Measurements from ENCODE around the gene CD33. TPM values are rescaled to one million over a fixed set of nuclear protein-coding genes. Genes with fewer than 3 reads are reported as not detected.

Gene CD33
- total and polyA plus RNA-seq, 9 of the 15 experiments (the other 6 are each of a cell fraction or from before 2014, with no cell fraction given), result 36.1 to 88.6 (median 49.6) TPM

DNA sequence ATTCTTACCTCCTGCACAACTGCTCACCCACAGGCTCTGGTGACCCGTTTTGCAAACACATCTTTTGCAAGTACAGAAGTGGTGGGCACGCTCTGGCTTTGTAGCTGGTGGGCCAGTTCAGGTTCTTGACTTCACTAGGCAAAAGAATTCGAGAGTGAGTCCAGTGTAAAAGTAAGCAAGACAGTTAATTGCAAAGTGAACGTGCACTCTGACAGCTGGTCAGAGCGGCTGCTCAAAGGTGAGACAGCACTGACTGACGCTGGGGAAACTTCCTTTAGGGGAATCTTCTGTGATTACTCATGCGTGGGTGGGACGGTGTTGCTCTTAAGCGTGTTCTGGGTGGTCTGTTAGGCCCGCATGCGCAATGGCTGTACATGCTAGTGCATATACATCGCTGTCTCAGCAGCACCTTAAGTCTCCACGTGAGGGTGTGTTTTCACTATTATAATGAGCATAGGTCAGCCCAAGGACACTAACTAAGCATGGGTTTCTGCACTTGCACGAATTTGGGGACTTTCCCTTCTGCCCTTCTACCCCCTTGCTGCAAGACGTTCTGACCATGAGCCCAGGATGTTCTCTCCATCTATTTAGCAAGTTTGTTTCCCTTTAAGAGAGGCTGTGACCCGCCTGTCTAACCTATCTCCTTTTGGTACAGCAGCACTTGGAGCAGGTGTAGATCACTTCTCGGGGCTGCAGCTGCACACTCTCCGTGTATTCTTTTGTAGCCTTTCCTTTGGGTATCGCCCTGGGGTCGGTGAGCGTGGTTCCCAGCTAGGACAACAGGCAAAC is 30.2 kb upstream of the CD33 start:
- peak; percentile 100 for FAIRE-seq
- TF ChIP-seq, protein P1, sequence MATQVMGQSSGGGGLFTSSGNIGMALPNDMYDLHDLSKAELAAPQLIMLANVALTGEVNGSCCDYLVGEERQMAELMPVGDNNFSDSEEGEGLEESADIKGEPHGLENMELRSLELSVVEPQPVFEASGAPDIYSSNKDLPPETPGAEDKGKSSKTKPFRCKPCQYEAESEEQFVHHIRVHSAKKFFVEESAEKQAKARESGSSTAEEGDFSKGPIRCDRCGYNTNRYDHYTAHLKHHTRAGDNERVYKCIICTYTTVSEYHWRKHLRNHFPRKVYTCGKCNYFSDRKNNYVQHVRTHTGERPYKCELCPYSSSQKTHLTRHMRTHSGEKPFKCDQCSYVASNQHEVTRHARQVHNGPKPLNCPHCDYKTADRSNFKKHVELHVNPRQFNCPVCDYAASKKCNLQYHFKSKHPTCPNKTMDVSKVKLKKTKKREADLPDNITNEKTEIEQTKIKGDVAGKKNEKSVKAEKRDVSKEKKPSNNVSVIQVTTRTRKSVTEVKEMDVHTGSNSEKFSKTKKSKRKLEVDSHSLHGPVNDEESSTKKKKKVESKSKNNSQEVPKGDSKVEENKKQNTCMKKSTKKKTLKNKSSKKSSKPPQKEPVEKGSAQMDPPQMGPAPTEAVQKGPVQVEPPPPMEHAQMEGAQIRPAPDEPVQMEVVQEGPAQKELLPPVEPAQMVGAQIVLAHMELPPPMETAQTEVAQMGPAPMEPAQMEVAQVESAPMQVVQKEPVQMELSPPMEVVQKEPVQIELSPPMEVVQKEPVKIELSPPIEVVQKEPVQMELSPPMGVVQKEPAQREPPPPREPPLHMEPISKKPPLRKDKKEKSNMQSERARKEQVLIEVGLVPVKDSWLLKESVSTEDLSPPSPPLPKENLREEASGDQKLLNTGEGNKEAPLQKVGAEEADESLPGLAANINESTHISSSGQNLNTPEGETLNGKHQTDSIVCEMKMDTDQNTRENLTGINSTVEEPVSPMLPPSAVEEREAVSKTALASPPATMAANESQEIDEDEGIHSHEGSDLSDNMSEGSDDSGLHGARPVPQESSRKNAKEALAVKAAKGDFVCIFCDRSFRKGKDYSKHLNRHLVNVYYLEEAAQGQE (IDR thresholded peaks at IDR 0.05; ENCODE audit: borderline replicate concordance), result peak; percentile 52; the same call in 1 of the 2 replicates
- TF ChIP-seq, protein P1 (CRISPR knock-in tag; IDR thresholded peaks at IDR 0.05; ENCODE audit: low read depth), result no peak
- no peak for TF ChIP-seq RBM22 (IDR thresholded peaks at IDR 0.05; ENCODE audit: low read depth, low read length, poor library complexity, severe bottlenecking)
- no peak for TF ChIP-seq SMC3 (conservative IDR thresholded peaks at IDR 0.05; ENCODE audit: insufficient read depth, low read depth, low read length)
- no peak for TF ChIP-seq SAP30 (IDR thresholded peaks at IDR 0.05; ENCODE audit: borderline replicate concordance, insufficient read depth, low read depth, low read length, poor library complexity, severe bottlenecking)
- TF ChIP-seq CHD2 (IDR thresholded peaks at IDR 0.05; ENCODE audit: low read depth, low read length), result no peak
- TF ChIP-seq RUNX1 (IDR thresholded peaks at IDR 0.05; ENCODE audit: low read depth), result no peak
- no peak for TF ChIP-seq CBX5 (IDR thresholded peaks at IDR 0.05; ENCODE audit: borderline replicate concordance, low read depth)
- TF ChIP-seq, protein P2, sequence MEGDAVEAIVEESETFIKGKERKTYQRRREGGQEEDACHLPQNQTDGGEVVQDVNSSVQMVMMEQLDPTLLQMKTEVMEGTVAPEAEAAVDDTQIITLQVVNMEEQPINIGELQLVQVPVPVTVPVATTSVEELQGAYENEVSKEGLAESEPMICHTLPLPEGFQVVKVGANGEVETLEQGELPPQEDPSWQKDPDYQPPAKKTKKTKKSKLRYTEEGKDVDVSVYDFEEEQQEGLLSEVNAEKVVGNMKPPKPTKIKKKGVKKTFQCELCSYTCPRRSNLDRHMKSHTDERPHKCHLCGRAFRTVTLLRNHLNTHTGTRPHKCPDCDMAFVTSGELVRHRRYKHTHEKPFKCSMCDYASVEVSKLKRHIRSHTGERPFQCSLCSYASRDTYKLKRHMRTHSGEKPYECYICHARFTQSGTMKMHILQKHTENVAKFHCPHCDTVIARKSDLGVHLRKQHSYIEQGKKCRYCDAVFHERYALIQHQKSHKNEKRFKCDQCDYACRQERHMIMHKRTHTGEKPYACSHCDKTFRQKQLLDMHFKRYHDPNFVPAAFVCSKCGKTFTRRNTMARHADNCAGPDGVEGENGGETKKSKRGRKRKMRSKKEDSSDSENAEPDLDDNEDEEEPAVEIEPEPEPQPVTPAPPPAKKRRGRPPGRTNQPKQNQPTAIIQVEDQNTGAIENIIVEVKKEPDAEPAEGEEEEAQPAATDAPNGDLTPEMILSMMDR (IDR thresholded peaks at IDR 0.05 in 2 of 3, conservative IDR thresholded peaks at IDR 0.05 in 1 of 3; ENCODE audit: insufficient read depth in 2 of 3, low read depth in 1 of 3, low read length in 3 of 3), result peak in 2 of 3 experiments; percentile 25 to 28; a peak in 1 of 6 replicates

More for the DNA sequence above, 30.2 kb upstream of the CD33 start:
- DNase-seq (ENCODE audit: extremely low read depth in 1 of 4, low spot score in 3 of 4) (peak in 1 of 4 experiments; percentile 45), ATAC-seq (peak; percentile 86)
- H3K27me3 ChIP-seq (ENCODE audit: control insufficient read depth in 2 of 2, insufficient read depth in 2 of 2, low read length in 2 of 2), result peaks cover 10 to 58% of the 10 kb centered on the region in 2 experiments; a peak in 3 of 5 replicates
- H3K4me2 ChIP-seq (ENCODE audit: insufficient read depth, low read length), result peak overlapping the region; percentile 58
- POLR2A ChIA-PET, result no interaction called here
- intact Hi-C loops (cut with micrococcal nuclease), result loop anchor here (2.0 kb wide), 1 partner anchor 64 kb away; no protein-coding TSS in a partner anchor
- no peaks in the 10 kb centered on the region for H3K36me3 ChIP-seq (ENCODE audit: control insufficient read depth, insufficient read depth, low read length)
- peaks cover 4 to 11% of the 10 kb centered on the region in 2 experiments; a peak in 3 of 5 replicates for H3K4me1 ChIP-seq (replicated peaks in 1 of 2; ENCODE audit: control insufficient read depth in 2 of 2, insufficient read depth in 2 of 2, low read length in 2 of 2)
- H3K9me1 ChIP-seq (ENCODE audit: control insufficient read depth, insufficient read depth, low read length), result no peaks in the 10 kb centered on the region
- peak overlapping the region; percentile 53; the same call in 1 of the 2 replicates for H2AFZ ChIP-seq (ENCODE audit: low read depth, low read length)
- H3K27ac ChIP-seq (ENCODE audit: extremely low read depth, low read depth, low read length), result no peak overlapping the region
- H3K9ac ChIP-seq (ENCODE audit: insufficient read depth in 1 of 2, low read depth in 2 of 2, low read length in 2 of 2), result 0 out of 4 replicates have a peak overlapping the region, but pooled peaks of 1 of the 2 experiments have one; percentile 7
- in situ Hi-C loops (cut with MboI), result no loop called here
- no peaks in the 10 kb centered on the region for H3K9me3 ChIP-seq (replicated peaks; ENCODE audit: control insufficient read depth, insufficient read depth, low read depth, low read length)
- no TSS peak for BruUV-seq (replicated peaks)
- no peaks in the 10 kb centered on the region for H3K79me2 ChIP-seq (ENCODE audit: control insufficient read depth, insufficient read depth, low read length)
- H3K4me3 ChIP-seq, result no peak overlapping the region
- CTCF ChIA-PET (ENCODE audit: low intra/inter-chr PET ratio), result interaction anchor here (0.5 to 1.3 kb wide), 2 partner anchors 37 to 227 kb away, joined by 3 read pairs; no protein-coding TSS in a partner anchor
- 2% methylated on average over 18 of the region's 21 CpGs for WGBS (ENCODE audit: insufficient coverage, low coverage, missing lambda C conversion rate)
- H4K20me1 ChIP-seq (replicated peaks; ENCODE audit: control insufficient read depth, insufficient read depth, low read length), result no peaks in the 10 kb centered on the region
